IMR-90 (cell line): ENCODE results near the gene HAX1. TPM values are rescaled to one million over a fixed set of nuclear protein-coding genes. Genes with fewer than 3 reads are reported as not detected.

ENCODE experiments used
- ATAC-seq: fragments of 200-7000 bp; cut with Tn5 transposase; 2 replicates; pipeline ENCODE4 v1.9.1; 2020; ENCODE audit warnings: low read depth, mild to moderate bottlenecking, moderate library complexity
- BruUV-seq: library from RNA; stranded (reverse); fragments of 400-500 nt; replicated peaks from 2 replicates; lab custom pipeline; 2021; lab: Mats Ljungman, UMichigan
- CTCF ChIA-PET: fragments of 300-600 bp; formaldehyde crosslinking; extraction: SDS; loops from one replicate; lab custom pipeline; 2021; ENCODE audit warnings: antibody characterized with exemption; lab: Yijun Ruan, JAX
- POLR2A ChIA-PET: fragments of 300-600 bp; sonication (Branson Sonifier 250); formaldehyde crosslinking; loops from one replicate; lab custom pipeline; 2022; ENCODE audit warnings: antibody characterized with exemption; ENCODE audit not compliant: unreplicated experiment; lab: Charles Lee
- DNase-seq: peaks from one replicate; pipeline ENCODE4 v3.0.0; 2013
- H2AFZ ChIP-seq: replicated peaks from 2 replicates; pipeline ENCODE3; 2013; ENCODE audit warnings: low read length, mild to moderate bottlenecking; ENCODE audit not compliant: poor library complexity
- H2AK5ac ChIP-seq: 2 replicates; pipeline ENCODE4 v1.6.1; 2013; ENCODE audit warnings: low read depth, low read length, inconsistent platforms
- H2AK9ac ChIP-seq: replicated peaks from 2 replicates; pipeline ENCODE3; 2013; ENCODE audit warnings: mild to moderate bottlenecking, low read depth, low read length, moderate library complexity; ENCODE audit not compliant: poor library complexity
- H2BK120ac ChIP-seq: 2 replicates; pipeline ENCODE4 v1.6.1; 2013; ENCODE audit warnings: low read depth, low read length, inconsistent platforms
- H2BK15ac ChIP-seq: 3 replicates; pipeline ENCODE4 v1.6.1; 2013; ENCODE audit warnings: low read depth, low read length, inconsistent platforms
- H2BK20ac ChIP-seq: 2 replicates; pipeline ENCODE4 v1.6.1; 2013; ENCODE audit warnings: low read depth, mild to moderate bottlenecking, inconsistent platforms, low read length, moderate library complexity
- H2BK5ac ChIP-seq: 2 replicates; pipeline ENCODE4 v1.6.1; 2013; ENCODE audit warnings: mild to moderate bottlenecking, low read depth, low read length, inconsistent platforms; ENCODE audit not compliant: poor library complexity, severe bottlenecking
- H3K14ac ChIP-seq: replicated peaks from 2 replicates; pipeline ENCODE4 v1.6.1; 2013; ENCODE audit warnings: low read depth, low read length, inconsistent platforms
- H3K18ac ChIP-seq: 2 replicates; pipeline ENCODE4 v1.6.1; 2013; ENCODE audit warnings: low read depth, low read length, control low read depth
- H3K23ac ChIP-seq: 2 replicates; pipeline ENCODE4 v1.6.1; 2013; ENCODE audit warnings: low read depth, low read length, inconsistent platforms
- H3K27ac ChIP-seq: 2 replicates; pipeline ENCODE4 v1.5.1; 2013; ENCODE audit warnings: mild to moderate bottlenecking, control low read depth, low read length; ENCODE audit not compliant: insufficient read depth
- H3K27me3 ChIP-seq: 2 replicates; pipeline ENCODE4 v1.6.1; 2013; ENCODE audit warnings: low read length; ENCODE audit not compliant: control insufficient read depth, insufficient read depth
- H3K36me3 ChIP-seq: 2 replicates; pipeline ENCODE4 v1.6.1; 2013; ENCODE audit warnings: low read length, mixed read lengths; ENCODE audit not compliant: control insufficient read depth, insufficient read depth
- H3K4ac ChIP-seq: 2 replicates; pipeline ENCODE4 v1.6.1; 2013; ENCODE audit warnings: low read depth, low read length, inconsistent platforms
- H3K4me1 ChIP-seq: 2 replicates; pipeline ENCODE4 v1.6.1; 2013; ENCODE audit warnings: low read length, mixed read lengths; ENCODE audit not compliant: control insufficient read depth, insufficient read depth
- H3K4me2 ChIP-seq: 2 replicates; pipeline ENCODE4 v1.6.1; 2013; ENCODE audit warnings: low read depth, mild to moderate bottlenecking, control low read depth, low read length, moderate library complexity
- H3K4me3 ChIP-seq: 2 replicates; pipeline ENCODE4 v1.5.1; 2013; ENCODE audit warnings: low read depth, mild to moderate bottlenecking, control low read depth, low read length, moderate library complexity; ENCODE audit not compliant: insufficient read depth
- H3K56ac ChIP-seq: 2 replicates; pipeline ENCODE4 v1.6.1; 2013; ENCODE audit warnings: low read length, inconsistent platforms; ENCODE audit not compliant: insufficient read depth; ENCODE audit errors: extremely low read depth
- H3K79me1 ChIP-seq, 2 experiments: 2 replicates each; pipeline ENCODE4 v1.6.1; 2013; ENCODE audit warnings: low read length in 2 of 2, inconsistent platforms in 1 of 2, low read depth in 1 of 2
- H3K9ac ChIP-seq: 2 replicates; pipeline ENCODE4 v1.6.1; 2013; ENCODE audit warnings: low read depth, low read length, control low read depth
- H3K9me1 ChIP-seq: 2 replicates; pipeline ENCODE4 v1.6.1; 2013; ENCODE audit warnings: low read length, inconsistent platforms; ENCODE audit not compliant: insufficient read depth
- H3K9me3 ChIP-seq: 2 replicates; pipeline ENCODE4 v1.6.1; 2013; ENCODE audit warnings: low read length; ENCODE audit not compliant: control insufficient read depth, insufficient read depth
- H4K20me1 ChIP-seq: 2 replicates; pipeline ENCODE4 v1.6.1; 2013; ENCODE audit warnings: low read length, inconsistent platforms; ENCODE audit not compliant: insufficient read depth
- H4K5ac ChIP-seq: 2 replicates; pipeline ENCODE4 v1.6.1; 2013; ENCODE audit warnings: mild to moderate bottlenecking, low read depth, low read length, control low read depth
- H4K8ac ChIP-seq, 2 experiments: 2 replicates each; pipeline ENCODE4 v1.6.1; 2013; ENCODE audit warnings: low read depth in 2 of 2, low read length in 2 of 2, control low read depth in 1 of 2, inconsistent platforms in 1 of 2
- H4K91ac ChIP-seq: 2 replicates; pipeline ENCODE4 v1.6.1; 2013; ENCODE audit warnings: low read depth, low read length, inconsistent platforms; ENCODE audit not compliant: insufficient read depth
- BHLHE40 ChIP-seq: fragments of 150-350 bp; IDR thresholded peaks from 2 replicates; pipeline ENCODE4 v1.6.1; 2016; ENCODE audit warnings: mild to moderate bottlenecking, low read depth, low read length
- CEBPB ChIP-seq: IDR thresholded peaks from 2 replicates; pipeline ENCODE4 v1.6.1; 2012; ENCODE audit warnings: low read depth, low read length, improper control_type of control experiment
- CHD1 ChIP-seq: IDR thresholded peaks from 2 replicates; pipeline ENCODE4 v1.6.1; 2012; ENCODE audit warnings: low read depth, low read length, improper control_type of control experiment
- ELK1 ChIP-seq: fragments of 150-350 bp; IDR thresholded peaks from 2 replicates; pipeline ENCODE4 v1.6.1; 2016; ENCODE audit warnings: low read depth, mild to moderate bottlenecking, low read length, moderate library complexity, borderline replicate concordance
- FOS ChIP-seq: fragments of 150-350 bp; IDR thresholded peaks from 2 replicates; pipeline ENCODE4 v1.6.1; 2016; ENCODE audit warnings: low read depth, low read length
- MAFK ChIP-seq: IDR thresholded peaks from 2 replicates; pipeline ENCODE4 v1.6.1; 2012; ENCODE audit warnings: low read depth, low read length, improper control_type of control experiment
- MAZ ChIP-seq: IDR thresholded peaks from 2 replicates; pipeline ENCODE4 v1.6.1; 2012; ENCODE audit warnings: low read depth, mild to moderate bottlenecking, low read length, improper control_type of control experiment, moderate library complexity, borderline replicate concordance
- MXI1 ChIP-seq: IDR thresholded peaks from 2 replicates; pipeline ENCODE4 v1.6.1; 2012; ENCODE audit warnings: low read depth, mild to moderate bottlenecking, low read length, moderate library complexity, borderline replicate concordance
- NFE2L2 ChIP-seq: fragments of 150-350 bp; IDR thresholded peaks from 2 replicates; pipeline ENCODE4 v1.6.1; 2016; ENCODE audit warnings: low read depth, mild to moderate bottlenecking, low read length
- RAD21 ChIP-seq: IDR thresholded peaks from 2 replicates; pipeline ENCODE4 v1.6.1; 2012; ENCODE audit warnings: low read length, improper control_type of control experiment
- USF2 ChIP-seq: fragments of 150-350 bp; IDR thresholded peaks from 2 replicates; pipeline ENCODE4 v1.6.1; 2017; ENCODE audit warnings: mild to moderate bottlenecking, antibody characterized with exemption, low read length, low read depth
- whole genome bisulfite sequencing, 2 experiments: methylation state at CpG; one replicate each; pipeline versions ENCODE4 v1.1.5 to v1.1.7; 2013; ENCODE audit warnings: missing lambda C conversion rate in 2 of 2; ENCODE audit not compliant: insufficient read length in 1 of 2; ENCODE audit errors: extremely low coverage in 2 of 2; 5-methylcytosine and 5-hydroxymethylcytosine counted together
- dilution Hi-C: fragments of 300-500 bp; cut with HindIII; formaldehyde crosslinking; loops from one replicate; pipeline ENCODE4 v1.14.3; 2018; ENCODE audit warnings: low sequenced_read_pairs; ENCODE audit not compliant: unreplicated experiment
- in situ Hi-C: fragments of 300-500 bp; cut with MboI; formaldehyde crosslinking; loops from 3 replicates; pipeline ENCODE4 v1.14.3; 2019; ENCODE audit warnings: low sequenced_read_pairs, inconsistent platforms, mixed read lengths
- intact Hi-C: fragments of 100-400 bp; cut with micrococcal nuclease; formaldehyde crosslinking; loops from 2 replicates; pipeline ENCODE4 v1.10.0; 2022
- polyA plus RNA-seq, 3 experiments: library from polyadenylated mRNA; depleted of rRNA; stranded (reverse); fragments of >200 nt; gene quantifications; 2 replicates each; pipeline ENCODE4 v1.2.3, GENCODE V29; 2012; ENCODE audit warnings: low replicate concordance in 1 of 3
- total RNA-seq: library from RNA; depleted of rRNA; stranded (reverse); fragments of >200 nt; gene quantifications from 2 replicates; pipeline ENCODE4 v1.2.3, GENCODE V29; 2012

The HAX1 gene
- total and polyA plus RNA-seq, 2 of the 4 experiments (the other 2 are of a cell fraction): 117 to 146 TPM

- ATAC-seq: peak; percentile 42; the same call in 1 of the 2 replicates
- H2BK15ac ChIP-seq: no peak overlapping the region
- H3K9me1 ChIP-seq: no peaks in the 10 kb centered on the region
- TF ChIP-seq ELK1 (no peak), BHLHE40 (no peak), MAFK (no peak), RAD21 (no peak), MAZ (no peak), CEBPB (no peak), CHD1 (no peak), MXI1 (no peak), USF2 (no peak), FOS (no peak), NFE2L2 (no peak)
- H2AK5ac ChIP-seq: no peak overlapping the region
- ChIA-PET CTCF (no interaction called here), POLR2A (no interaction called here)
- no peak overlapping the region for H3K4me2 ChIP-seq
- H2BK5ac ChIP-seq: no peak overlapping the region
- no peak for DNase-seq
- 43% methylated on average over 1 of the region's 4 CpGs; no CpG with 5 or more reads in 1 of the 2 experiments for WGBS, 2 experiments
- H2BK20ac ChIP-seq: no peak overlapping the region
- no peak overlapping the region for H3K4me3 ChIP-seq
- H3K9ac ChIP-seq: no peak overlapping the region
- no peaks in the 10 kb centered on the region for H4K20me1 ChIP-seq
- H4K5ac ChIP-seq: no peak overlapping the region
- H4K8ac ChIP-seq: no peak overlapping the region
- dilution Hi-C loops (no loop called here), intact Hi-C loops (no loop called here), in situ Hi-C loops (no loop called here)
- no peak overlapping the region for H3K27ac ChIP-seq
- H3K14ac ChIP-seq: no peak overlapping the region
- H2AK9ac ChIP-seq: no peak overlapping the region
- no peak overlapping the region for H2AFZ ChIP-seq
- peaks cover 17% of the 10 kb centered on the region; the same call in 1 of the 2 replicates for H3K27me3 ChIP-seq
- peaks cover 5% of the 10 kb centered on the region for H3K9me3 ChIP-seq
- BruUV-seq: no TSS peak
- no peaks in the 10 kb centered on the region for H3K36me3 ChIP-seq
- H3K79me1 ChIP-seq: no peaks in the 10 kb centered on the region
- H3K4me1 ChIP-seq: no peaks in the 10 kb centered on the region
- no peak overlapping the region for H2BK120ac ChIP-seq
- no peak overlapping the region for H3K4ac ChIP-seq
- H3K56ac ChIP-seq: no peak overlapping the region
- H3K23ac ChIP-seq: no peak overlapping the region
- H4K91ac ChIP-seq: no peak overlapping the region
- H3K18ac ChIP-seq: no peak overlapping the region
These were observed 46.0 kb downstream of the HAX1 start for GRCh38 chr1:154318386-154318785.
